Keratinocyte (primary cell): ENCODE measurements around the gene COL6A2. TPM values are rescaled to one million over a fixed set of nuclear protein-coding genes. Genes with fewer than 3 reads are reported as not detected.

Source experiments
- DNase-seq: peaks from one replicate; pipeline ENCODE4 v3.0.0-alpha.2; 2011; ENCODE audit warnings: low read depth, missing footprints, low spot score
- FAIRE-seq: peaks from 2 replicates; lab custom pipeline; 2011; peaks lifted over from hg19 to GRCh38; lab: Jason Lieb, UNC
- H2AFZ ChIP-seq: 2 replicates; pipeline ENCODE4 v1.6.0; 2012; ENCODE audit warnings: low read length, control low read depth, inconsistent platforms; ENCODE audit not compliant: control insufficient read depth
- H3K27ac ChIP-seq: 2 replicates; pipeline ENCODE4 v1.5.1; 2011; ENCODE audit warnings: low read length; ENCODE audit not compliant: control insufficient read depth, insufficient read depth
- H3K27me3 ChIP-seq: 3 replicates; pipeline ENCODE4 v1.6.0; 2011; ENCODE audit warnings: low read length; ENCODE audit not compliant: control insufficient read depth, insufficient read depth; ENCODE audit errors: extremely low read depth
- H3K36me3 ChIP-seq, 2 experiments: 2 replicates in 1 of 2; 3 replicates in 1 of 2; pipeline ENCODE4 v1.5.1; 2011; ENCODE audit warnings: low read length in 2 of 2, mild to moderate bottlenecking in 1 of 2; ENCODE audit not compliant: control insufficient read depth in 2 of 2, insufficient read depth in 2 of 2; ENCODE audit errors: extremely low read depth in 1 of 2
- H3K4me1 ChIP-seq: 3 replicates; pipeline ENCODE4 v1.5.1; 2011; ENCODE audit warnings: low read length; ENCODE audit not compliant: control insufficient read depth, insufficient read depth; ENCODE audit errors: extremely low read depth
- H3K4me2 ChIP-seq: 3 replicates; pipeline ENCODE4 v1.6.0; 2011; ENCODE audit warnings: low read depth, low read length; ENCODE audit not compliant: control insufficient read depth, insufficient read depth; ENCODE audit errors: extremely low read depth
- H3K4me3 ChIP-seq, 3 experiments: fragments of 200-600 bp in 1 of 3; sonication (generic) in 1 of 3; 2 replicates in 2 of 3; 3 replicates in 1 of 3; pipeline ENCODE4 v1.5.1; 2011 to 2016; ENCODE audit warnings: low read length in 3 of 3, mild to moderate bottlenecking in 3 of 3, control low read depth in 2 of 3, inconsistent platforms in 1 of 3, low read depth in 1 of 3, mixed read lengths in 1 of 3, mixed run types in 1 of 3, moderate library complexity in 1 of 3; ENCODE audit not compliant: control insufficient read depth in 2 of 3, insufficient read depth in 2 of 3; ENCODE audit errors: extremely low read depth in 1 of 3
- H3K79me2 ChIP-seq: 2 replicates; pipeline ENCODE4 v1.6.0; 2012; ENCODE audit warnings: low read length; ENCODE audit not compliant: control insufficient read depth, insufficient read depth
- H3K9ac ChIP-seq: 3 replicates; pipeline ENCODE4 v1.6.0; 2011; ENCODE audit warnings: low read length; ENCODE audit not compliant: control insufficient read depth, insufficient read depth; ENCODE audit errors: extremely low read depth
- H3K9me1 ChIP-seq: 3 replicates; pipeline ENCODE4 v1.6.0; 2011; ENCODE audit warnings: low read length; ENCODE audit not compliant: control insufficient read depth, insufficient read depth; ENCODE audit errors: extremely low read depth
- H3K9me3 ChIP-seq: 2 replicates; pipeline ENCODE4 v1.5.1; 2012; ENCODE audit warnings: low read depth, low read length; ENCODE audit not compliant: control insufficient read depth
- H4K20me1 ChIP-seq: 3 replicates; pipeline ENCODE4 v1.6.0; 2011; ENCODE audit warnings: low read length; ENCODE audit not compliant: control insufficient read depth, insufficient read depth; ENCODE audit errors: extremely low read depth
- CTCF ChIP-seq, 3 experiments: IDR thresholded peaks in 1 of 3; conservative IDR thresholded peaks in 1 of 3; optimal IDR thresholded peaks in 1 of 3; 2 replicates in 2 of 3; 3 replicates in 1 of 3; pipeline versions ENCODE3 to v1.5.1; 2011; ENCODE audit warnings: low read length in 3 of 3, mild to moderate bottlenecking in 3 of 3, moderate library complexity in 2 of 3, control low read depth in 1 of 3, inconsistent platforms in 1 of 3; ENCODE audit not compliant: insufficient read depth in 2 of 3; ENCODE audit errors: extremely low read depth in 1 of 3
- EZH2 ChIP-seq: IDR thresholded peaks from one replicate; pipeline ENCODE4 v1.6.1; 2012; ENCODE audit warnings: inconsistent platforms, mild to moderate bottlenecking, low read length, moderate library complexity
- dilution Hi-C: fragments of 300-500 bp; cut with MboI; formaldehyde crosslinking; loops from one replicate; pipeline ENCODE4 v1.7.0; 2020; ENCODE audit warnings: low sequenced_read_pairs; ENCODE audit not compliant: extremely low pct_ligation_motif_present
- polyA plus RNA-seq, 5 experiments: library from polyadenylated mRNA; depleted of rRNA in 3 of 5; stranded (reverse) in 3 of 5; stranded (forward) in 1 of 5; unstranded in 1 of 5; fragments of >200 nt; gene quantifications; 1 replicate in 1 of 5; 2 replicates in 3 of 5; 3 replicates in 1 of 5; pipeline versions ENCODE4 v1.2.1 to v1.2.3, GENCODE V29; 2011 to 2012; ENCODE audit warnings: missing spikeins in 2 of 5, low read depth in 1 of 5, low replicate concordance in 1 of 5

COL6A2 gene
- polyA plus RNA-seq, 1 donor (not counting 4 experiments of a cell fraction or from before 2014, with no cell fraction given) = 0.03 TPM

- Histone ChIP-seq H2AFZ (no peak overlapping the region), H3K9me3 (no peaks in the 10 kb centered on the region), H3K4me2 (no peak overlapping the region), H3K79me2 (no peaks in the 10 kb centered on the region), H3K9ac (no peak overlapping the region), H3K9me1 (no peaks in the 10 kb centered on the region), H3K27ac (no peak overlapping the region), H4K20me1 (no peaks in the 10 kb centered on the region), H3K4me3 (no peak overlapping the region), H3K27me3 (peaks cover 30% of the 10 kb centered on the region), H3K36me3 (no peaks in the 10 kb centered on the region), H3K4me1 (no peaks in the 10 kb centered on the region)
- FAIRE-seq (no peak), DNase-seq (no peak)
- TF ChIP-seq EZH2 (no peak), CTCF (optimal IDR thresholded peaks at IDR 0.05 in 1 of 3, IDR thresholded peaks at IDR 0.05 in 1 of 3, conservative IDR thresholded peaks at IDR 0.05 in 1 of 3; ENCODE audit: extremely low read depth in 1 of 3, insufficient read depth in 2 of 3, low read length in 3 of 3) (no peak)
- dilution Hi-C loops = no loop called here
These were observed 17.5 kb upstream of the COL6A2 start for GRCh38 chr21:46080171-46081021.

- Histone ChIP-seq H2AFZ (no peak overlapping the region), H3K27ac (no peak overlapping the region), H3K27me3 (peaks cover 34% of the 10 kb centered on the region), H4K20me1 (no peaks in the 10 kb centered on the region), H3K9ac (no peak overlapping the region), H3K4me1 (no peaks in the 10 kb centered on the region), H3K79me2 (no peaks in the 10 kb centered on the region), H3K4me2 (no peak overlapping the region), H3K36me3 (no peaks in the 10 kb centered on the region), H3K4me3 (no peak overlapping the region), H3K9me3 (no peaks in the 10 kb centered on the region), H3K9me1 (no peaks in the 10 kb centered on the region)
- DNase-seq (no peak), FAIRE-seq (no peak)
- dilution Hi-C loops = no loop called here
- TF ChIP-seq EZH2 (no peak), CTCF (optimal IDR thresholded peaks at IDR 0.05 in 1 of 3, IDR thresholded peaks at IDR 0.05 in 1 of 3, conservative IDR thresholded peaks at IDR 0.05 in 1 of 3; ENCODE audit: extremely low read depth in 1 of 3, insufficient read depth in 2 of 3, low read length in 3 of 3) (no peak)
These were observed 16.7 kb upstream of the COL6A2 start for GRCh38 chr21:46081022-46081861.
